Heart left ventricle (tissue), 16 donors: ENCODE results near the gene SLC25A2. TPM values are rescaled to one million over a fixed set of nuclear protein-coding genes. Genes with fewer than 3 reads are reported as not detected.
"Not testable (repeated sequence)": the region's sequence is repeated elsewhere in the genome, so short reads cannot be mapped to it uniquely, and the experiment has no call there.

Experiments
- ATAC-seq, 4 donors: fragments of 200-7000 bp; cut with Tn5 transposase; one replicate each; pipeline ENCODE4 v1.9.1; 2020 to 2022; ENCODE audit warnings: moderate library complexity in 4 of 4, mild to moderate bottlenecking in 3 of 4, moderate number of reproducible peaks in 1 of 4
- DNase-seq, 5 donors: peaks; one replicate each; pipeline ENCODE4 v3.0.0-alpha.2; 2020
- H3K27ac ChIP-seq, 12 donors: fragments of 200-600 bp; sonication (generic) in 4 of 12; one replicate each; pipeline versions ENCODE4 v1.5.0 to v1.8.0; 2016 to 2022; ENCODE audit warnings: mild to moderate bottlenecking in 2 of 12
- H3K27me3 ChIP-seq, 9 donors: fragments of 200-600 bp; sonication (generic) in 2 of 9; one replicate each; pipeline versions ENCODE4 v1.5.1 to v1.8.0; 2016 to 2022; ENCODE audit warnings: mild to moderate bottlenecking in 3 of 9
- H3K36me3 ChIP-seq, 9 donors: fragments of 200-600 bp; sonication (generic) in 2 of 9; one replicate each; pipeline versions ENCODE4 v1.5.0 to v1.8.0; 2018 to 2022; ENCODE audit warnings: mild to moderate bottlenecking in 2 of 9
- H3K4me1 ChIP-seq, 12 donors: fragments of 200-600 bp; sonication (generic) in 4 of 12; one replicate each; pipeline versions ENCODE4 v1.5.0 to v1.8.0; 2016 to 2022; ENCODE audit warnings: mild to moderate bottlenecking in 3 of 12
- H3K4me3 ChIP-seq, 12 donors: fragments of 200-600 bp; sonication (generic) in 4 of 12; one replicate each; pipeline versions ENCODE4 v1.5.0 to v1.8.0; 2017 to 2022; ENCODE audit warnings: mild to moderate bottlenecking in 9 of 12, moderate library complexity in 4 of 12
- H3K9me3 ChIP-seq, 12 donors: fragments of 200-600 bp; sonication (generic) in 4 of 12; one replicate each; pipeline versions ENCODE4 v1.5.0 to v1.8.0; 2016 to 2022; ENCODE audit warnings: mild to moderate bottlenecking in 1 of 12
- POLR2A ChIP-seq, 2 donors: fragments of 450-650 bp; IDR thresholded peaks; one replicate each; pipeline ENCODE4 v1.6.1; 2017; ENCODE audit warnings: antibody characterized with exemption in 2 of 2, mild to moderate bottlenecking in 2 of 2, moderate library complexity in 2 of 2
- WGBS, 4 donors: extraction: QIAGEN DNeasy Blood & Tissue Kit in 2 of 4; methylation state at CpG; one replicate each; pipeline versions ENCODE4 v1.1.5 to v1.1.7; 2013 to 2018; 5-methylcytosine and 5-hydroxymethylcytosine counted together
- intact Hi-C, 10 donors: fragments of 100-400 bp; cut with DNase I; formaldehyde crosslinking; loops; one replicate each; pipeline versions ENCODE4 v1.11.1 to v1.14.2; 2022
- long read RNA-seq, 3 donors: library from polyadenylated mRNA; unstranded; transcript quantifications; one replicate each; pipeline ENCODE4 v2.0.0, GENCODE V29; 2020 to 2021
- polyA plus RNA-seq, 2 donors: library from polyadenylated mRNA; stranded (reverse); fragments of 200-250 nt; gene quantifications; one replicate each; pipeline ENCODE4 v1.2.3, GENCODE V29; 2013
- total RNA-seq, 9 donors: library from RNA; depleted of rRNA in 2 of 9; stranded (reverse); fragments of >200 nt in 2 of 9; fragmentation: NEBNext Ultra II Directional in 3 of 9; extraction: Animal tissue kit (Norgen Biotek cat#: 25700) in 3 of 9; gene quantifications; one replicate each; pipeline versions ENCODE4 v1.1.0 to v1.2.4, GENCODE V29; 2016 to 2023
- TF ChIP-seq, protein P1 (sequence below), 12 donors: fragments of 200-600 bp; sonication (generic) in 4 of 12; IDR thresholded peaks; one replicate each; pipeline versions ENCODE4 v1.5.0 to v1.8.0; 2018 to 2022; ENCODE audit warnings: antibody characterized with exemption in 12 of 12, mild to moderate bottlenecking in 5 of 12
- donor health status: ischemic (EF 13 %, LVEDD 7.1; RV severe dilation, severe dysfunction).
- donor health status: healthy with polysubstance abuse.
- donor health status: DM: no; HTN: yes; CAD: no.
- donor health status: DM: no; HTN: no; CAD: no.
- donor health status: ischemic (EF 25% LVEDD 6.9; RV normal size, moderate dysfunction).
- donor health status: ischemic (EF 25% LVEDD 5.7; RV mildly dilated, moderate dysfunction).
- donor health status: healthy.
- donor health status: DM: yes; HTN: yes; CAD: no.
- donor health status: ischemic (EF 35%, LVEDD 5.7; RV mildly dilated, moderate dysfunction).
- donor health status: nonischemic (EF 11% LVEDD 7.7; RV severe dilation, severe dysfunction).
- donor health status: DM: yes; HTN: yes; CAD: no.
- donor health status: PGD.
- donor health status: ischemic (EF 29% LVEDD 5.4; RV normal size, mild dysfunction).
- donor health status: nonischemic (EF 23%, LVEDD 6.1; RV moderate dilation, normal function).

SLC25A2 gene
- total RNA-seq (not detected), polyA plus RNA-seq (not detected)
- long read RNA-seq, donor 1 = 0 reads
- long read RNA-seq, donor 2 = 0 reads
- long read RNA-seq, donor 3 = 0 reads

- Histone ChIP-seq H3K36me3 (no peaks in the 10 kb centered on the region), H3K27me3 (no peaks in the 10 kb centered on the region), H3K4me1 (no peaks in the 10 kb centered on the region), H3K9me3 (peaks cover 0 to 100% (median 78%) of the 10 kb centered on the region in 12 donors), H3K27ac (no peak within 1 kb of the TSS), H3K4me3 (no peak within 1 kb of the TSS)
- no peak for ATAC-seq
- DNase-seq = no peak
- TF ChIP-seq, protein P1, sequence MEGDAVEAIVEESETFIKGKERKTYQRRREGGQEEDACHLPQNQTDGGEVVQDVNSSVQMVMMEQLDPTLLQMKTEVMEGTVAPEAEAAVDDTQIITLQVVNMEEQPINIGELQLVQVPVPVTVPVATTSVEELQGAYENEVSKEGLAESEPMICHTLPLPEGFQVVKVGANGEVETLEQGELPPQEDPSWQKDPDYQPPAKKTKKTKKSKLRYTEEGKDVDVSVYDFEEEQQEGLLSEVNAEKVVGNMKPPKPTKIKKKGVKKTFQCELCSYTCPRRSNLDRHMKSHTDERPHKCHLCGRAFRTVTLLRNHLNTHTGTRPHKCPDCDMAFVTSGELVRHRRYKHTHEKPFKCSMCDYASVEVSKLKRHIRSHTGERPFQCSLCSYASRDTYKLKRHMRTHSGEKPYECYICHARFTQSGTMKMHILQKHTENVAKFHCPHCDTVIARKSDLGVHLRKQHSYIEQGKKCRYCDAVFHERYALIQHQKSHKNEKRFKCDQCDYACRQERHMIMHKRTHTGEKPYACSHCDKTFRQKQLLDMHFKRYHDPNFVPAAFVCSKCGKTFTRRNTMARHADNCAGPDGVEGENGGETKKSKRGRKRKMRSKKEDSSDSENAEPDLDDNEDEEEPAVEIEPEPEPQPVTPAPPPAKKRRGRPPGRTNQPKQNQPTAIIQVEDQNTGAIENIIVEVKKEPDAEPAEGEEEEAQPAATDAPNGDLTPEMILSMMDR (IDR thresholded peaks at IDR 0.05) = no peak
- TF ChIP-seq POLR2A (IDR thresholded peaks at IDR 0.05) = no peak
- intact Hi-C loops = no loop called here
- 34 to 47% (median 39%) methylated on average over 18 to 36 of the region's 36 CpGs for WGBS, 4 donors
Observed at GRCh38 chr5:141303756-141304155, at the start of gene SLC25A2. TSS of gene SLC25A2 (minus strand) at chr5:141304049. CDS start at chr5:141303865, 184 bp downstream.

GRCh38 chr5:141351591-141351990 lies 47.7 kb upstream of the SLC25A2 start:
- H3K9me3 ChIP-seq = peaks cover 0 to 97% (median 45%) of the 10 kb centered on the region in 12 donors
- TF ChIP-seq POLR2A (IDR thresholded peaks at IDR 0.05) = no peak
- TF ChIP-seq, protein P1 (IDR thresholded peaks at IDR 0.05) = no peak
- no peak overlapping the region for H3K27ac ChIP-seq
- no peak overlapping the region for H3K4me3 ChIP-seq
- intact Hi-C loops = loop anchor here in 1 of 10 donors (10.0 kb wide), 1 partner anchor 173 kb away; no protein-coding TSS in a partner anchor
- ATAC-seq (no peak), DNase-seq (no peak)
- peaks cover 0 to 24% (median 0%) of the 10 kb centered on the region in 9 donors for H3K36me3 ChIP-seq
- H3K27me3 ChIP-seq = peaks cover 0 to 21% (median 0%) of the 10 kb centered on the region in 9 donors
- peaks cover 0 to 22% (median 2%) of the 10 kb centered on the region in 12 donors for H3K4me1 ChIP-seq
- WGBS, 4 donors = 34 to 61% (median 49%) methylated on average over 11 to 35 of the region's 36 CpGs

- ATAC-seq = peak; percentile 71 to 83 (median 80)
- DNase-seq = peak in 3 of 5 donors; percentile 52 to 71 (median 70)
- Histone ChIP-seq H3K36me3 (peaks cover 0 to 16% (median 0%) of the 10 kb centered on the region in 9 donors), H3K9me3 (peaks cover 0 to 94% (median 36%) of the 10 kb centered on the region in 12 donors), H3K4me3 (peak within 1 kb of the TSS in 9 of 12 donors; percentile 17 to 39 (median 31)), H3K27ac (peak within 1 kb of the TSS in 2 of 12 donors; percentile 30 to 41), H3K4me1 (peaks cover 0 to 19% (median 2%) of the 10 kb centered on the region in 12 donors), H3K27me3 (peaks cover 0 to 21% (median 0%) of the 10 kb centered on the region in 9 donors)
- intact Hi-C loops = loop anchor here in 2 of 10 donors (10.0 kb wide), 2 partner anchors 55 to 175 kb away; partner anchors contain the start of genes PCDHGA9 (in 1 of the 2) and PCDHGB6 (in 1 of the 2)
- 20 to 36% (median 27%) methylated on average over 29 of the region's 29 CpGs for WGBS, 4 donors
- TF ChIP-seq POLR2A (IDR thresholded peaks at IDR 0.05) = no peak
- TF ChIP-seq, protein P1 (IDR thresholded peaks at IDR 0.05) = peak; percentile 31 to 70 (median 49)
Observed at GRCh38 chr5:141349917-141350619, 46.2 kb upstream of the SLC25A2 start, which contains the start of gene PCDHGB1. TSS of gene PCDHGB1 (plus strand) at chr5:141350099. CDS start at chr5:141350261, 162 bp downstream.

- H3K36me3 ChIP-seq = peaks cover 0 to 11% (median 0%) of the 10 kb centered on the region in 9 donors
- peaks cover 0 to 97% (median 35%) of the 10 kb centered on the region in 12 donors for H3K9me3 ChIP-seq
- peak overlapping the region in 1 of 12 donors; percentile 22 for H3K27ac ChIP-seq
- ATAC-seq, DNase-seq: not testable (repeated sequence)
- H3K4me3 ChIP-seq = peak overlapping the region in 7 of 12 donors; percentile 4 to 54 (median 24)
- intact Hi-C loops = loop anchor here in 1 of 10 donors (10.0 kb wide), 1 partner anchor 59 kb away; the partner anchor contains the start of genes PCDHGA9 and PCDHGB6
- H3K4me1 ChIP-seq = peaks cover 0 to 15% (median 0%) of the 10 kb centered on the region in 12 donors
- peaks cover 0 to 22% (median 0%) of the 10 kb centered on the region in 9 donors for H3K27me3 ChIP-seq
- 34 to 52% (median 42%) methylated on average over 7 to 28 of the region's 35 CpGs for WGBS, 4 donors
Observed at GRCh38 chr5:141346017-141346416, 42.2 kb upstream of the SLC25A2 start.
